A673 (cell line): ENCODE measurements around the gene KRTAP4-3.

Experiments
- CTCF ChIP-seq: fragments of 300-800, 200-600 bp; sonication (generic); conservative IDR thresholded peaks from 2 replicates; pipeline ENCODE4 v1.5.1; 2017; ENCODE audit warnings: low read depth, mild to moderate bottlenecking, antibody characterized with exemption, low read length, moderate library complexity, mixed read lengths
- EZH2 ChIP-seq: fragments of 200-600 bp; sonication (generic); IDR thresholded peaks from 2 replicates; pipeline ENCODE4 v1.6.1; 2017; ENCODE audit warnings: borderline replicate concordance, low read depth, mild to moderate bottlenecking, mixed read lengths, antibody characterized with exemption, low read length; ENCODE audit not compliant: poor library complexity, severe bottlenecking

- no peak for TF ChIP-seq EZH2
- TF ChIP-seq CTCF: no peak
Observed at GRCh38 chr17:41177727-41178271, 9.8 kb upstream of the KRTAP4-3 start, which contains the start of gene KRTAP4-2.
